NCI-H2171 (cell line): ENCODE measurements around the gene PEG3.
"Not testable (repeated sequence)": the region's sequence is repeated elsewhere in the genome, so short reads cannot be mapped to it uniquely, and the experiment has no call there.

ENCODE experiments used
- DNase-seq: peaks from one replicate; lab custom pipeline; 2025; lab: John Stamatoyannopoulos, UW

PEG3 gene

DNA sequence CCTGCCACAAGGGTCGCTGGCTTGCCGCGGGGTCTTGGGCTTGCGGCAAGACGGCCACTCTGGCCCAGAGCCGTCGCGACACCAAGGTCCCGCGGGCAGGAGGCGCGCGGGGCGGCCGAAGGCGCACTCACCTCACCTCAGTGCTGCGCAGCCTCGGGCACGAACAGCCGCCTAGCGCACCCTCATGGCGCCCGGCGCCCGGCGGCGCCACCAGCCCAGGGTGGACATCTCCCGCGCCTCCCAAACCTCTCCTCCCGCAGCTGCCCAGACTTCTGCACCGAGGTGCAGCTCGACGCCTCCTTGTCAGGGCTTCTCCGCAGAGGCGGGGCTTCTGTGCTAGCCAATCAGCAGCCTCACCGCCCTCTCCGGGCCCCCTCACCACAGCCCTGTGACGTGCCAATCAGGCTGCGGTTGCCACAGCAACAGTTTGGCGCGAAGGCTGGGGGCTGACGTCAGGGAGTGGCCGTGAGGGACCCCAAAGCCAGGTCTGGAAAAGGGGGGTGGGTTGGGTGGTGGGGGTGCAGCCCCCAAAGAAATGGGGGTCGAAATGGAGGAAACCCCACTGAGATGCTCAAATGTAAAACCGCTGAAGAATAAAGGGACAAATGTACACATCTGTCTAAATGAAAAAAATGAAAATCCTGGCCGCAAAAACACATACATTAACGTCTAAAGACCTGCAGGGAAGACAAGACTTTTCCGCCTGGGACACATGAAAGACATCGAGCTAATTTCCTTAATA is at the start of gene PEG3, which contains the start of gene ZIM2:
TSS of gene PEG3 (minus strand) at position 276 of the 742 bp plus-strand sequence. CDS start 16,071 bp downstream, outside the sequence.
TSS of gene ZIM2 (minus strand) at position 276 of the 742 bp plus-strand sequence. CDS start 16,449 bp downstream, outside the sequence.
- DNase-seq: no peak

DNA sequence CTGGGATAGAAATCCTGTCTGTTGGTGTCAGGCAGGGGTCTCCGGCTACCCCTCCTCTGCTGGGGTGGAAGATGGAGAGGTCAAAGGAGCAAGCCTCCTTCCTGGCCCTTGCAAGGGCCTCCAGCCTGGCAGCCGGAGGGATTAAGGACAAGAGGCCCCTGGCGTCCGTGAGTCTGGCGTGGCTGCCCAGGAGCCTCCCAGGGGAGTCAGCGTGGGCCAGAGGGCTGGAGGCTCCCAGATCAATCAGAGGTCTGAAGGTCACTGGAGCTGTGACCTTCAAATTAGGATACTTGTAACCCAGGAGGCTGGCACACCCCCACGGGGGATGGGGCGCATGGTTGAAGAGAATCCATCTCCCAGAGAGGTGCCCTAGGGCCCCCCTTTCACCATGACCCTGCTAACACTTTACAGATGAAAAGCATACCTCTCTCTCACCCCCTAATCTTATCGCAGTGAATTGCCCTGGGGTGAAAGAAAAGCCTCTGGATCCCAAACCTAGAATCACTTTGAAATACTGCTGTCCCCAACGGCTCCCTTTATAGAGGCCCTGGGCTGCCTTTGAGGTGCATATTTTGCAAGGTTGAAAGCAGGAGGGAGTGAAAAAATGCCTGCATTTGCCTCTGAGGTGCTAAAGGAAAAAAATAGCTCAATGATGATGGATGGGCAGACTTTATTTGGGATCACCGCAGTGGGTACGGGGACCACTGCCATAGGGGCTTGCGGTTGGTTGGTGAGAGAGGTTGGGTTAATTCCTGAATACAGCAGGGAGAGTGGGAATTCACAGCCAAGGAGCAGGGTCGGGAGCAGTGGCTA is 44.9 kb upstream of the PEG3 start:
- DNase-seq: no peak

DNA sequence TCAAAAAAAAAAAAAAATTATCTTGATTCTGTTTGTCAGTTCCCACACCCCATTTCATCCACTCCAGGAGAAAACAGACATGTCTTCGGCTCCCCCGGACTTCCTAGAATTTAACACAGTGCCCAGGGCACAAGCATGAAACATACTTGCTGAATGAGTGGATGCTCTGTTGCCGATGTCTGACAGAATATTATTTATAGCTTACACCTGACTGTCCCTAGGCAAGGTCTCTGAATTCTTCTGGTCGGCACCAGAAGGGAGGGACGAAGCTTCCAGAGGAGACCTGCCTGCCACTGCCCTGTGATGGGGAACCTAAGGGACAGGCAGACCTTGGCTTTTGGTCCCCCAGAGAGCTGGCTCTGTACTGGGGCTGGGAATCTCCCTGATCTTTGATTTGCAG is 43.9 kb upstream of the PEG3 start:
- DNase-seq: no peak

DNA sequence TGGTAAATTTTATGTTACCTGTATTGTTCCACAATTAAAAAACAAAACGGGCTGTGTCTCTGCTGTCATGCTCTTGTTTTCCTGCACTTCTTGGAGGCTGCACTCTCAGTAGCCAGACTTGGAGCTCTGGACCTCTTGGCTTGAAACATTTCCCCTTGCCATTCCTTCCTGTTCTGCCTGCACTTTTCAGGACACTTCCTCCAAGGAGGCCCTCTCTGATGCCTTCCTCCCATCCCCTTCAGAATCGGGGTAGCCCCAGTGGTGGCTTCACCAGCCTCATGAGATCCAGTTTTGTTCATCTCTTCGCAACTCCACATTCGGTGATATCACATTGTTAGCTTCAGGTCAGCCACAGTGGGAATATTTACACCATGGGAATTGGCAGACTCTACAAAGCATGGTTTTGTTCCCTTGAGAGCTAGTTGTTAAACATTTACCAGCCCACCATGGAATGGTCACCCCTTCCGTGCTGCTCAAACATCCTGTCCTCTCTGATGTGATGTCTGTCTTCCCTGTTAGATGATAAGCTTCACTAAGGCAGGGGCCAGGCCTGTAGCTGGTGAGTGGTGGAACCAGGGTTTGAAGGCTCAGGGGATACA is 40.2 kb upstream of the PEG3 start:
- no peak for DNase-seq

DNA sequence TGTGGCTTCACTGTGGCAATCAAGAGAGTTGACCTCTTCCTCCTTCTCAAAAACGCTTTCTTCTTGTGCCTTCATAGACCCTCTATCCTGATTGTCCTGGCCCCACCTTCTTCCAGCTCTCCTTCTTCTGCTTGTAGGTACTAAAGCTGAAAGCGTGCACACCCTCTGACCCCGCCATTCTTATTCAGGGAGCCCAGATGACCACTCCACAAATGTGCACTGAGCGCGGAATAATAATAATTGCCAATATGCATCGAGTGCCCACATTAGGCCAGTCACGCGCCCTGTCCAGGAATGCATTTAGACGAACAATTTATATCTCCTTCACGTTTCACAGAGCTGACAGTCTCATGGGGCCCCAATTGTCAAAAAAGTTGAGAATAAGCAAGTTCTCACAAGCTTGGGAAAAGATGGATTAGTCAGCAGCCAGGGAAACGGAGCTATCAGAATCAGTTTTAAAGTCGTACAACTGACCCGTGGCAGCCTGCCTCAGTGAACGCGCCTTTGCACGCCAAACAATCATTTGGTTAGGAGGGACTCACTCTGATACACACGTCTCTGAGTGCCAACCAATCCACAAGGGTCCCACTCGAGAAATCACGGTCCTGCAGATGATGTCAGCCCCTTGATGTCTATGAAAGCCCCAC is 36.7 kb upstream of the PEG3 start:
- no peak for DNase-seq

DNA sequence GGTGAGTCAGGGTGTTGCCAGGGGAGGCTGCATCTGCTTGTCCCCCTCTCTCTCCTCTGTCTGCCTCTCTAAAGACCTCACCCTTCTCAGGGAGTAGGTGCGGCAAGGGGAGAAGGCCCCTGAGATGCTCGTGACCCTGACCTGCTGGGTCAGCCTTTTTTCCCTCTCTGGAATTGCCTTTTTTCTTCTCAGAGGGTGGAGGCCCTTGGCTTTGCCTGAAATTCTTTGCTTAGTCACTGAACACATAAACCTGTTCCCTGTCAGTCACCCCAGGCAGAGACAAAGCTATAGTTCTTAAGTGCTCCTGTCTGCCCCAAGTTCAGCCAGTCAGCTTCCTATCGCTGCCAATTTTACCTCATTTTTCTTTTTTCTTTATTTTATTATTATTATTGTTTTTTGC is 35.2 kb upstream of the PEG3 start:
- DNase-seq: no peak

DNA sequence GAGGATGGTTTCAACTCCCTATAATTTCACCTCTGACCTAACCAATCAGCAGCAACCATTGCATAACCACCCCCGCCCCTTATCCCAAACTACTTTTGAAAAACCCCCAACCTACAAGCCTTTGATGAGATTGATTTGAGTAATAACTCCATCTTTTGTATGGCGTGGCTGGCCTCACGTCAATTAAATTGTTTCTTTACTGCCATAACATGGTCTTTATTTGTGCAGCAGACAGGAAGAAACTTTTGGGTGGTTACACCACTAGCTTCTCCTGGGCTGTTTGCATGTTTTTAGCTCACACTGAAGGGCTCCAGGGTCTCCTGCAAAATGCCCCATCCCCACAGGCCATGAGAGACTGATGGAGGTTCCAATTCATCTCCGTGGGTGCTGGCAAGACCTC is 34.0 kb upstream of the PEG3 start:
- DNase-seq: no peak

DNA sequence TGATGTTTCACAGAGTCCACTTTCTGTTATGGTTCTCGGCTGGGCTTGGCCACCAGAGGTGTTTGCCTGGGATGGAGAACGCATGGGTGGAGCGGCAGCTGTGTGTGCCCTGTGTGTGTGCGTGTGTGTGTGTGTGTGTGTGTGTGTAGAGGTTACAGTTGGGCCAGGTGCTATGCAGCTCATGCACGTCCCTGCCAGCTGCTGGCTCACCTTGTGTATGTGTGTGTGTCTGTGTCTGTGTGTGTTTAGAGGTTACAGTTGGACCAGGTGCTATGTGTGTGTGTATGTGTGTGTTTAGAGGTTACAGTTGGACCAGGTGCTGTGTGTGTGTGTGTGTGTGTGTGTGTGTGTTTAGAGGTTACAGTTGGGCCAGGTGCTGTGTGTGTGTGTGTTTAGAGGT is 33.0 kb upstream of the PEG3 start:
- DNase-seq: no peak

DNA sequence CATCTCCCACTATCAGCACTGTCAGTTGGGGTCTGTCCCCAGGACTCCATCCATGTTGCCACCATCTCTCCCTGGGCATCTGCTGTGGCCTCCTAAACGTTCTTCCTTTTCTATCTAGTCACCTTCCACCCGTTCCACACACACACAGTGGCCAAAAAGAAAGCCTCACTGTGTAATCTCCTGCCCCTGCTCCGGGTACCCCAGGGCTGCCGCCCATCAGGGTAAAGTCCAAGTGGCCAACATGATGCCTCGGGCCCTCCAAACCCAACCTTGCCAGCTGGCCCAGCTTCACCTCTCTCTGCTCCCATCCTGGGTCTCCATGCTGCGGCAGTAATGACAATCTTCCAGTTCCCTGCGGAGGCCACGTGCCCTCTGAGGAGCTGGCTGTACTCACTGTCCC is 29.4 kb upstream of the PEG3 start:
- DNase-seq: no peak

DNA sequence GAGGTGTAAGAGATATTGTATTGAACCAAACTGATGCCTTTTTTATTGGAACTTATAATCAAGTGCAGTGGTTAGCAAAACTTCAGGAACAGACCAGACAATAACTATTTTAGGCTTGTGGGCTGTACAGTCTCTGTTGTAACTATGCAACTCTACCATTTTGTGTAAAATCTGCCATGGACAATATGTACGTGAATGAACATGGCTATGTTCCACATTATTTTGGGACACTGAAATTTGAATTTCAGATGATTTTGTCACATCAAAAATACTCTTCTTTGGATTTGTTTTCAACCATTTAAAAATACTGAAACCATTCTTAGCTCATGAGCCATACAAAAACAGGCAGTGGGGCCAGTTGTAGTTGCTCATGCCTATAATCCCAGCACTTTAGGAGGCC is 27.9 kb upstream of the PEG3 start:
- no peak for DNase-seq

DNA sequence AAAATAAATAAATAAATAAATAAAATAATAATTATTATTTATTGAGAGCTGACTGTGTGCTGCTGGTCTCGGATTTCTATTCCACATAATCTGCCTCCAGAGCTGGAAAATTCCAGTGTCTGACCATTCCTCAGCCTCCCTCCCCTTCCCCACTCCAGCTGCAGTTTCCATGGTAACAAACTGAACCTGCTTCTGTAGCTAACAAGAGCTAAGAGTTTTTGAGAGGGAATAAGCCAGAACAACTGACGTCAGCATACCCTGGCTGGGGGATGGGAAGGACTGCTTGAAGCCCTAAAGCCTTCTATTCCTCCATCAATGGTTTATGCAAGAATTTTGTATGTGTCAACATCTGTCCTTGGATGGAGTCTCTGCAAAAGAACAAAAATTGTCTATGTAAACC is 26.0 kb upstream of the PEG3 start:
- no peak for DNase-seq

DNA sequence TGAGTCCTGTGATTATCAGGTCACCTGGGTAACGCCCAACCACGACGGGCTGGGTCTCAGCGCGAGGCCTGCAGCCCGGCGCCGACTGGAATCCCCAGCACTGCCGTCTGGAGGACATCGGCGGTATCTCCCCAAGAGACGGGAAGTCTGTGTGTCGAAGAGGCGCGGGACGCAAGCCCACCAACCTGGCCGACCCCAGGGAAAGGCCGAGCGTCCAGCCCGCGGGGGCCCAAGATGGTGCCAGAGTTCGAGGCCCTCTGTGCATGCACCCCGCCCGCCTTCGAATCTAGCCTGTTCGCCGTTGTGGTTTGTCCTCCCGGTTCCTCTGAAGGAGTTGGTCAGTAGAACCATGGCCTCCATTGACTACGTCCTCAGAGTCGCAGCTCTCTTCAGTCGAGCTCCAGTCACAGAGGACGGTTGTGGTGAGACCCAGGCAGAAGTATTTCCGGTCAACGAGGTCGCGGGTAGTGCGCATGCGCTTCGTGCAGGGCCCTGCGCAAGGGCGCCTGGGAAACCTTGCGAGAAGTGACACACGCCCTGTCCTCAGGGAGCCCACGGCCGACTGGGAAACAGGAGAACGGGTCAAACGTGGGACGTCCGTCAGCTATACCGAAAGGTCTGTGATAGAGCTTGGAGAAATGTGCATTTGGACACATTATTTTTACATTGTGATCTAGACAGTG is 24.1 kb upstream of the PEG3 start:
- DNase-seq: no peak

DNA sequence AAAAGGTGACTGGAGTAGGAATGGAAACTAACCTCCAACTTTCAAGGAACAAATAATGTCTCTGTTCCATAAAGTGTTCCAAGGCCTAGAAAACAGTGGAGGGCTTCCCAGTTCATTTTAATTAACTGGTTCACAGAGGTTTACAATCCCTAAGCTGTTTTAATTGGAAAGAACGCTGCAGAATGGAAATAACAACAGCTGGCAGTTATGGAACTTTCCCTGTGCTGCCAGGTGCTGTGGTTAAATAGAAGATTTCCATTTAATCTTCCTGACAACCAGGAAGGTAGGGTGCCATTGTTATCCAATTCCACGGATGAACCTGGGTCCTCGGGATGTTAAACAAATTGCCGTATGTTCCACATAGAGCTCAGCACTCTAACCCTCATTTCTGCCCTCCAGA is 22.2 kb upstream of the PEG3 start:
- DNase-seq: no peak

DNA sequence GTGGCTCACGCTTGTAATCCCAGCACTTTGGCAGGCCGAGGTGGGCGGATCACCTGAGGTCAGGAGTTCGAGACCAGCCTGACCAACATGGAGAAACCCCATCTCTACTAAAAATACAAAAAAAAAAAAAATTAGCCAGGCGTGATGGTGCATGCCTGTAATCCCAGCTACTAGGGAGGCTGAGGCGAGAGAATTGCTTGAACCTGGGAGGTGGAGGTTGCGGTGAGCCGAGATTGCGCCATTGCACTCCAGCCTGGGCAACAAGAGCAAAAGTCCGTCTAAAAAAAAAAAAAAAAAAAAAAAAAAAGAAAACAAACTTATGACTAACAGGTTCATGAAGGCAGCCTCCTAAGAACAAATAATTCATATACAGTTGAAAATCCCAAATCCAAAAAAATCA is 19.9 kb upstream of the PEG3 start:
- DNase-seq: not testable (repeated sequence)

DNA sequence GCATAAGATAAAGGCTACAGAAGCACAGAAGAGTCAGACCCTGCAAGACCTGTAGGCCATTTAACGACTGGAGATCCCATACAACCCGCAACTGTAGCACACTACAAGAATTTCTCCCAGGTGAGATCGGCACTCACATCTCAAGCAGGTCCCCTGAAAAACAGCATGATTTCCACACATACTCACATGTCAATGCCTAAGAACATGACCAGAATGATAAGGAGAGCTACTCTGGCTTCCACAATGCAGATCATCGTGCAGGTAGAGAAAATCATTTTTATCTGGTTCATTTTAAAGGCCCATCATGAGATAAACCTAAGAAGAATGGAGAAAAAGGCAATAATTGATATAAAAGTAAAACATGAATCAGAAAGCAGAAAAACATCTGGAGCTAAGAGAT is 17.5 kb upstream of the PEG3 start:
- DNase-seq: no peak

DNA sequence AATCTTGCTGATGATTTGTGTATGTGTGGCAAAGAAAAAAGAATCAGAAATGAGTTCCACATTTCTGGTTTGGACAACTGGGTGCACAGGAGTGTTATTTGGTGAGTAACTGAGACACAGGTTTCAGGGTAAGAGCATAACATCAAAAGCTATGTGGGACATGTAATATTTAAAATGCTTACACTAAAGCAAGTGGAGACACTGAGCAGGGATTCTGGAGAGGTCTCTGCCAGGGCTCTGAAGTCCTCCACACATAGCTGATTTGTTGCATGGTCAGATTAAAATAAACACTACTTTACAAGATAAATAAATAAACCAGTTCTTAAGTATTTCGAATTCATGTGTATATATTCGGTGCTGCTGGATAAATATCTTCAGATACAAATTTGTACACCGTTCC is 16.3 kb upstream of the PEG3 start:
- no peak for DNase-seq

DNA sequence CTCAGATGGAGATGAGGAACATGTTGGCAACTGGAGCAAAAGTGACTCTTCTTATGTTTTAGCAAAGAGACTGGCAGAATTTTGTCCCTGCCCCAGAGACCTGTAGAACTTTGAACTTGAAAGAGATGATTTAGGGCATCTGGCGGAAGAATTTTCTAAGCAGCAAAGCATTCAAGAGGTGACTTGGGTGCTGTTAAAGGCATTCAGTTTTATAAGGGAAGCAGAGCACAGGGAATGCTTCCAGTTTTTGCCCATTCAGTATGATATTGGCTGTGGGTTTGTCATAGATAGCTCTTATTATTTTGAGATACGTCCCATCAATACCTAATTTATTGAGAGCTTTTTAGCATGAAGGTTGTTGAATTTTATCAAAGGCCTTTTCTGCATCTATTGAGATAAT is 11.8 kb upstream of the PEG3 start:
- DNase-seq: not testable (repeated sequence)

DNA sequence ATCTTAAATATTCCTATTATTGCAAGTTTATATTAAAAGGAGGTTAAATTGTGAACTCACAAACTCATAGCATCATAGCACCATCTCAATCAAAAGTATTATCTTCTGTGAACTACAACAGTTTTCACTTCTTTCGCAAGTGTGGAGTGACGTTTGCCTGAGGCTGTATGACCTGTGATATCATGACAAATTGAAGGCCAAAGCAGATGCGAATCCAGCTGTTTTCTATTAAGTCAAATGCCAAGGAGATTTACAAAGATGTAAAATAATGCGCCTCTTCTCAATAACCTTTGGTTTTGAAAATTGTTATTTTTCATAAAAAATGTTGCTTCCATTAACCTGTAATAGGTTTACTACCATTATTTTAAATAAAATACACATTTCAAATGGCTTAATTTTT is 7.6 kb upstream of the PEG3 start:
- no peak for DNase-seq

DNA sequence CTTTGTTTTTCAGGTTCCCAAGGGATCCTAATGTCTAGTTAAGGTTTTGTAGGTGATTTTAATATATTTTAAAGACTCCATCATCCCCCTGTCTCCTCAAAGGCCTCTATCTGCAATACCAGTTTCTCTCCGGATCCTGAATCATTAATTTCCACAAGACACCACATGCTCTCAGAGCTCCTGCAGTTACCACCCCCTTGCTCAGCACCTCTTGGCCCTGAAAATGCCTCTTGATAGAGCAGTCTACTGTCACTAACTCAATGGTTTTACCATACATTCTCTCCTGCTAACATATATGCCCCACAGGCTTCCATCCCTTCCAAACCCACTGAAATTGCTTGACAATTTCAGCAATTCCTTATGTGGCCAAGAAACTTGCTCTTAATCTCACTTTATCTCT is 1.9 kb upstream of the PEG3 start:
- DNase-seq: no peak

DNA sequence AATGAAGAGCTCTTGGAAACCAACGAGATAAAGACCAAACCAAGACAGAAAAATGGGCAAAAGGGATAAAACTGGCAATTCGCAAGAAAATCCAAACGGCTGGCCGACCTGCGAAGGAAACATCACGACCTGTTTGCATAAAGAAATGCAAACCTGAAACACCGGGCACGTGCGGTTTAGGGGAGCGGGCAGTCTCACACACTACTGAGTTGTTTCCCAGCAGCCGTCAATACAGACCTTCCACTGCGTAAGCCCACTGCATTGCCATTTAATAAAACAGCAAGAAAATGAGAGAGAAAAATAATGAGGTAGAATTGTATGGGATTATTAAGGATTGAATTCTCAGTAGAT is 642 bp upstream of the PEG3 start:
- no peak for DNase-seq

DNA sequence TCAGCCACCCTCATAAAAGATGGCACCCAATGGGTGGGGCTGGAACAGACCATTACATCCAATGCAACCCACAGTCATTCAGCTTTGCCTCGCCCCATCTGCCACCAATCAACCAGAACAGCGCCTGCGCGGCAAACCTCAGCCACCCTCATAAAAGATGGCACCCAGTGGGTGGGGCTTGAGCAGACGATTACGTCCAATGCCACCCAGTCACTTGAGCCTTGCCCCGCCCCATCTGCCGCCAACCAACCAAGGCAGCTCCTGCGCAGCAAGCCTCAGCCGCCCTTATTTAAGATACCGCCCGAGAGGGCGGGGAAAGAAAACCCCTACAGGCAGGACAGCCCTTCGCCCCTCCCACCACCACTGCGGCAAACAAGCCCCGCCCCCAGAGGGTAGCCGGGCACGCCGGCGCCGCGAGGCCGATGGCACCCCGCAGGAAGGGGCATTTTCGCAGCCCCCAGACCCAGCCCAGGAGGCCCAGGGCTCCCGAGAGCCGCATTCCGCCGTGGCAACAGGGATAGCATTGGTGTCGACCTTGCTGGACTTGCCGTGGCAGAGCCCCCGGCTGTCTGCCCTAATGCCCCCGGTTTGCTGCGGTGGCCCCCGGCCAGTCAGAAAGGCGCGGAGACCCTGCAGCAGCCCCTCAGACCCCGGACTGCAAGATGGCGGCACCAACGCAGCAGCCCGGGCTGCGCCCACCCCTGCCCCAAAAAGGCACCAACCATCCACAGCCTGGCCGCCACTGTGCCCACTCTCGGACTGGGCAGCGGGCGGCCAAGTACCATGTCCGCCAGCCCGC is 675 bp downstream of the PEG3 start:
- DNase-seq: no peak
